HepG2 (cell line): ENCODE measurements around the gene LRRC45. TPM values are rescaled to one million over a fixed set of nuclear protein-coding genes. Genes with fewer than 3 reads are reported as not detected.

Source experiments
- ATAC-seq: fragments of 200-7000 bp; cut with Tn5 transposase; 3 replicates; pipeline ENCODE4 v1.9.1; 2020; ENCODE audit warnings: mild to moderate bottlenecking, moderate library complexity
- BruUV-seq: library from RNA; stranded (reverse); fragments of 400-500 nt; replicated peaks from 2 replicates; lab custom pipeline; 2021; lab: Mats Ljungman, UMichigan
- CTCF ChIA-PET: fragments of 300-600 bp; formaldehyde crosslinking; extraction: SDS; loops from one replicate; lab custom pipeline; 2021; ENCODE audit warnings: low total read pairs, inconsistent platforms, low intra/inter-chr PET ratio; lab: Yijun Ruan, JAX
- POLR2A ChIA-PET: fragments of 350-600 bp; sonication (Branson Sonifier 250); formaldehyde crosslinking; loops from one replicate; lab custom pipeline; 2020; ENCODE audit warnings: antibody characterized with exemption, inconsistent platforms; lab: Yijun Ruan, JAX
- DNase-seq: peaks from one replicate; pipeline ENCODE4 v3.0.0-alpha.2; 2015; ENCODE audit warnings: low spot score
- FAIRE-seq: peaks from 3 replicates; lab custom pipeline; 2011; peaks lifted over from hg19 to GRCh38; lab: Jason Lieb, UNC
- H2AFZ ChIP-seq: one replicate; pipeline ENCODE4 v1.6.1; 2011; ENCODE audit warnings: low read length, inconsistent platforms
- H3K27ac ChIP-seq: fragments of 300-600 bp; 3 replicates; pipeline ENCODE4 v1.8.0; 2011; ENCODE audit warnings: mixed run types, mild to moderate bottlenecking, mixed read lengths, low read length, inconsistent platforms; ENCODE audit not compliant: insufficient read depth; ENCODE audit errors: extremely low read length
- H3K27me3 ChIP-seq, 2 experiments: fragments of 200-600 bp in 1 of 2; 2 replicates in 1 of 2; 3 replicates in 1 of 2; pipeline versions ENCODE4 v1.6.0 to v1.8.0; 2011; ENCODE audit warnings: low read length in 2 of 2, mild to moderate bottlenecking in 2 of 2, moderate library complexity in 2 of 2, inconsistent platforms in 1 of 2; ENCODE audit not compliant: insufficient read depth in 2 of 2, control insufficient read depth in 1 of 2
- H3K36me3 ChIP-seq, 2 experiments: fragments of 200-600 bp in 1 of 2; replicated peaks in 1 of 2; 2 replicates in 1 of 2; 3 replicates in 1 of 2; pipeline versions ENCODE4 v1.5.1 to v1.8.0; 2011; ENCODE audit warnings: low read length in 2 of 2, inconsistent platforms in 1 of 2; ENCODE audit not compliant: insufficient read depth in 2 of 2, control insufficient read depth in 1 of 2
- H3K4me1 ChIP-seq: 2 replicates; pipeline ENCODE4 v1.5.1; 2012; ENCODE audit warnings: low read length, inconsistent platforms; ENCODE audit not compliant: insufficient read depth
- H3K4me2 ChIP-seq: 2 replicates; pipeline ENCODE4 v1.6.0; 2011; ENCODE audit warnings: low read depth, low read length, inconsistent platforms
- H3K4me3 ChIP-seq, 3 experiments: fragments of 200-600 bp in 1 of 3; sonication (generic), shearing (Covaris generic) in 1 of 3; replicated peaks in 1 of 3; 2 replicates each; pipeline ENCODE4 v1.5.1; 2011 to 2016; ENCODE audit warnings: low read length in 3 of 3, inconsistent platforms in 2 of 3, low read depth in 2 of 3, mild to moderate bottlenecking in 2 of 3, control low read depth in 1 of 3, mixed read lengths in 1 of 3; ENCODE audit not compliant: insufficient read depth in 1 of 3
- H3K79me2 ChIP-seq: one replicate; pipeline ENCODE4 v1.6.1; 2011; ENCODE audit warnings: low read length, inconsistent platforms; ENCODE audit not compliant: insufficient read depth
- H3K9ac ChIP-seq: 2 replicates; pipeline ENCODE4 v1.6.0; 2011; ENCODE audit warnings: mild to moderate bottlenecking, low read depth, low read length, inconsistent platforms; ENCODE audit not compliant: insufficient read depth
- H3K9me3 ChIP-seq: 2 replicates; pipeline ENCODE4 v1.5.1; 2012; ENCODE audit warnings: mild to moderate bottlenecking, low read length
- H4K20me1 ChIP-seq: 2 replicates; pipeline ENCODE4 v1.6.0; 2011; ENCODE audit warnings: inconsistent platforms, mild to moderate bottlenecking, low read length, moderate library complexity; ENCODE audit not compliant: insufficient read depth
- AGO2 ChIP-seq: fragments of 200-400 bp; formaldehyde crosslinking; optimal IDR thresholded peaks from 2 replicates; pipeline ENCODE3; 2017; ENCODE audit warnings: mild to moderate bottlenecking, low read depth, low read length, moderate library complexity
- ATF7 ChIP-seq, 2 experiments: fragments of 450-650 bp in 1 of 2; sonication (generic) in 1 of 2; formaldehyde crosslinking in 1 of 2; IDR thresholded peaks; 2 replicates each; pipeline versions ENCODE4 v1.4.0 to v1.6.1; 2016 to 2020; ENCODE audit warnings: antibody characterized with exemption in 1 of 2, mild to moderate bottlenecking in 1 of 2, missing genetic modification reagents in 1 of 2
- ATM ChIP-seq: fragments of 450-650 bp; IDR thresholded peaks from 2 replicates; pipeline ENCODE4 v1.7.1; 2017; ENCODE audit warnings: mild to moderate bottlenecking, borderline replicate concordance
- FOXM1 ChIP-seq: sonication (generic); formaldehyde crosslinking; IDR thresholded peaks from 2 replicates; pipeline ENCODE4 v1.5.0; 2020; ENCODE audit warnings: missing genetic modification reagents
- FOXP1 ChIP-seq, 2 experiments: fragments of 450-650 bp in 1 of 2; IDR thresholded peaks; 2 replicates each; pipeline ENCODE4 v1.6.1; 2017 to 2018; ENCODE audit warnings: antibody characterized with exemption in 1 of 2
- KMT2A ChIP-seq: sonication (generic); formaldehyde crosslinking; IDR thresholded peaks from 2 replicates; pipeline ENCODE4 v1.4.0; 2020; ENCODE audit warnings: missing genetic modification reagents
- RBFOX2 ChIP-seq: fragments of 200-400 bp; formaldehyde crosslinking; IDR thresholded peaks from 2 replicates; pipeline ENCODE4 v1.6.1; 2017; ENCODE audit warnings: low read depth, mild to moderate bottlenecking, low read length
- SP4 ChIP-seq: sonication (generic); formaldehyde crosslinking; IDR thresholded peaks from 2 replicates; pipeline ENCODE4 v1.8.1; 2023; ENCODE audit warnings: mild to moderate bottlenecking, missing genetic modification reagents
- TRIM24 ChIP-seq: sonication (generic); formaldehyde crosslinking; IDR thresholded peaks from 2 replicates; pipeline ENCODE4 v1.8.0; 2022; ENCODE audit warnings: mild to moderate bottlenecking, missing genetic modification reagents
- U2AF1 ChIP-seq: fragments of 200-400 bp; formaldehyde crosslinking; optimal IDR thresholded peaks from 2 replicates; pipeline ENCODE3; 2017; ENCODE audit warnings: mild to moderate bottlenecking, low read depth, low read length
- ZBTB1 ChIP-seq: sonication (generic); formaldehyde crosslinking; IDR thresholded peaks from 2 replicates; pipeline ENCODE4 v1.4.0; 2020; ENCODE audit warnings: missing genetic modification reagents, borderline replicate concordance
- ZFP37 ChIP-seq: sonication (generic); formaldehyde crosslinking; IDR thresholded peaks from 2 replicates; pipeline ENCODE4 v1.4.0; 2020; ENCODE audit warnings: missing genetic modification reagents, borderline replicate concordance
- ZFX ChIP-seq: sonication (generic); formaldehyde crosslinking; IDR thresholded peaks from 2 replicates; pipeline ENCODE4 v1.4.0; 2020; ENCODE audit warnings: mild to moderate bottlenecking, low read depth, missing genetic modification reagents, moderate library complexity
- ZKSCAN1 ChIP-seq: fragments of 150-350 bp; IDR thresholded peaks from 2 replicates; pipeline ENCODE4 v1.6.1; 2014; ENCODE audit warnings: low read length
- ZNF20 ChIP-seq: sonication (generic); formaldehyde crosslinking; IDR thresholded peaks from 2 replicates; pipeline ENCODE4 v1.4.0; 2020; ENCODE audit warnings: mild to moderate bottlenecking, moderate library complexity, missing genetic modification reagents
- ZNF703 ChIP-seq: sonication (generic); formaldehyde crosslinking; IDR thresholded peaks from 2 replicates; pipeline ENCODE4 v1.5.1; 2020; ENCODE audit warnings: missing genetic modification reagents, mild to moderate bottlenecking, moderate library complexity, borderline replicate concordance
- ZNF720 ChIP-seq: sonication (generic); formaldehyde crosslinking; IDR thresholded peaks from 2 replicates; pipeline ENCODE4 v1.4.0; 2020; ENCODE audit warnings: missing genetic modification reagents
- ZNF761 ChIP-seq: sonication (generic); formaldehyde crosslinking; conservative IDR thresholded peaks from 2 replicates; pipeline ENCODE4 v1.4.0; 2020; ENCODE audit warnings: mild to moderate bottlenecking, missing genetic modification reagents
- ZNF780A ChIP-seq: sonication (generic); formaldehyde crosslinking; IDR thresholded peaks from 2 replicates; pipeline ENCODE4 v1.8.0; 2022; ENCODE audit warnings: mild to moderate bottlenecking, missing genetic modification reagents, moderate library complexity
- WGBS: methylation state at CpG from one replicate; pipeline ENCODE4 v1.1.6; 2017; ENCODE audit warnings: low lambda C conversion rate; 5-methylcytosine and 5-hydroxymethylcytosine counted together
- in situ Hi-C: cut with HindIII; loops from 2 replicates; pipeline ENCODE4 v1.10.0; 2017; ENCODE audit warnings: low pct_unique_long_range_greater_than_20kb; ENCODE audit not compliant: extremely low pct_ligation_motif_present
- intact Hi-C: fragments of 100-400 bp; cut with micrococcal nuclease; formaldehyde crosslinking; loops from one replicate; pipeline ENCODE4 v1.10.0; 2022; ENCODE audit not compliant: unreplicated experiment
- polyA plus RNA-seq, 8 experiments: library from polyadenylated mRNA; depleted of rRNA in 3 of 8; stranded (reverse) in 7 of 8; unstranded in 1 of 8; fragments of >200 nt; fragmentation: Illumina TruSeq in 4 of 8; extraction: Trizol in 4 of 8; gene quantifications; 2 replicates each; pipeline versions ENCODE4 v1.2.1 to v1.2.3, GENCODE V29; 2011 to 2016; ENCODE audit warnings: low read depth in 4 of 8, missing spikeins in 1 of 8, mixed read lengths in 1 of 8; ENCODE audit not compliant: insufficient read depth in 1 of 8
- total RNA-seq, 5 experiments: library from RNA; depleted of rRNA; stranded (reverse); fragments of >200 nt; fragmentation: Illumina TruSeq; extraction: Trizol; gene quantifications; 2 replicates each; pipeline ENCODE4 v1.2.3, GENCODE V29; 2016; ENCODE audit warnings: low read depth in 1 of 5
- TF ChIP-seq, protein P1 (sequence below), 2 experiments: sonication (generic) in 1 of 2; formaldehyde crosslinking in 1 of 2; IDR thresholded peaks; 2 replicates each; pipeline versions ENCODE4 v1.4.0 to v1.6.1; 2016 to 2020; ENCODE audit warnings: borderline replicate concordance in 1 of 2, low read depth in 1 of 2, mild to moderate bottlenecking in 1 of 2, missing genetic modification reagents in 1 of 2

The LRRC45 gene
- total and polyA plus RNA-seq, 2 of the 13 experiments (the other 11 are each of a cell fraction or from before 2014, with no cell fraction given): 11.6 to 48.1 TPM

DNA sequence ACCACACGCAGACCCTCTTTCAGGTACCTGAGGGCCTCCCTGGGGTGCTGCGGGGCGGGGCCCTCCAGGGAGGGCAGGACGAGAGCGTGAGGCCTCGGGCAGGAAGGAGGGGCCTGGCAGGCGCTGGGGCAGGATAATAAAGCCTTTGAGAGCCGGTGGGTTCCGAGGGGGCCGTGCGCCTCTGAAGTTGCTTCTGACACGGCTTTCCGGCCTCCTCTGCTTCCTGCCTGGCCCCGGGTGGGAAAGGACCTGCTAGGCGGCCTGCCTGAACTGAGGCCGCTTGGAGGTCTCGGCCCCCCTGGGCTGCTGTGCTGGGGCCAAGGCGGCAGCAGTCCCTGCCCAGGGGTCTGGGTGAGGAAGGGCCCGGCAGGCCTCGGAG, 10.9 kb upstream of the LRRC45 start:
- CTCF ChIA-PET: no interaction called here
- ATAC-seq: no peak
- H3K9ac ChIP-seq: peak overlapping the region; percentile 37; the same call in 1 of the 2 replicates
- no peak overlapping the region for H3K4me3 ChIP-seq
- no peak for DNase-seq
- H3K4me2 ChIP-seq: no peak overlapping the region
- no peaks in the 10 kb centered on the region for H3K9me3 ChIP-seq
- FAIRE-seq: no peak
- H2AFZ ChIP-seq: no peak overlapping the region
- H3K27ac ChIP-seq: peak overlapping the region; percentile 68
- peaks cover 82% of the 10 kb centered on the region for H3K4me1 ChIP-seq
- 95% methylated on average over 14 of the region's 20 CpGs for WGBS
- POLR2A ChIA-PET: interaction anchor here (1.1 to 14.1 kb wide), 5 partner anchors 14 to 85 kb away, joined by 4 to 470 read pairs (median 7); partner anchors contain the start of genes MAFG and NOTUM
- intact Hi-C loops: no loop called here
- H3K36me3 ChIP-seq: peaks cover 39 to 50% of the 10 kb centered on the region in 2 experiments
- H3K27me3 ChIP-seq: no peaks in the 10 kb centered on the region
- no peaks in the 10 kb centered on the region for H3K79me2 ChIP-seq
- in situ Hi-C loops: no loop called here
- H4K20me1 ChIP-seq: no peaks in the 10 kb centered on the region
- BruUV-seq: no TSS peak
- TF ChIP-seq ATM (no peak), TRIM24 (CRISPR knock-in tag) (no peak), KMT2A (CRISPR knock-in tag) (no peak), SP4 (CRISPR knock-in tag) (no peak), U2AF1 (no peak), ZNF720 (CRISPR knock-in tag) (no peak), ZNF703 (CRISPR knock-in tag) (no peak), ZNF20 (no peak), ZBTB1 (CRISPR knock-in tag) (no peak), ATF7 (IDR thresholded peaks at IDR 0.05) (no peak), ATF7 (CRISPR knock-in tag; IDR thresholded peaks at IDR 0.05) (0 out of 2 replicates have a peak, but pooled peaks have one; percentile 54), ZNF761 (CRISPR knock-in tag) (no peak), AGO2 (peak; percentile 72), ZFP37 (CRISPR knock-in tag) (no peak), ZFX (CRISPR knock-in tag) (no peak), ZNF780A (CRISPR knock-in tag) (no peak), FOXP1 (IDR thresholded peaks at IDR 0.05) (no peak), FOXP1 (CRISPR knock-in tag; IDR thresholded peaks at IDR 0.05) (no peak), ZKSCAN1 (no peak), FOXM1 (CRISPR knock-in tag) (no peak), RBFOX2 (peak; percentile 70)
- TF ChIP-seq, protein P1, sequence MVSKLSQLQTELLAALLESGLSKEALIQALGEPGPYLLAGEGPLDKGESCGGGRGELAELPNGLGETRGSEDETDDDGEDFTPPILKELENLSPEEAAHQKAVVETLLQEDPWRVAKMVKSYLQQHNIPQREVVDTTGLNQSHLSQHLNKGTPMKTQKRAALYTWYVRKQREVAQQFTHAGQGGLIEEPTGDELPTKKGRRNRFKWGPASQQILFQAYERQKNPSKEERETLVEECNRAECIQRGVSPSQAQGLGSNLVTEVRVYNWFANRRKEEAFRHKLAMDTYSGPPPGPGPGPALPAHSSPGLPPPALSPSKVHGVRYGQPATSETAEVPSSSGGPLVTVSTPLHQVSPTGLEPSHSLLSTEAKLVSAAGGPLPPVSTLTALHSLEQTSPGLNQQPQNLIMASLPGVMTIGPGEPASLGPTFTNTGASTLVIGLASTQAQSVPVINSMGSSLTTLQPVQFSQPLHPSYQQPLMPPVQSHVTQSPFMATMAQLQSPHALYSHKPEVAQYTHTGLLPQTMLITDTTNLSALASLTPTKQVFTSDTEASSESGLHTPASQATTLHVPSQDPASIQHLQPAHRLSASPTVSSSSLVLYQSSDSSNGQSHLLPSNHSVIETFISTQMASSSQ (IDR thresholded peaks at IDR 0.05; ENCODE audit: low read depth): no peak
- TF ChIP-seq, protein P1 (CRISPR knock-in tag; IDR thresholded peaks at IDR 0.05; ENCODE audit: borderline replicate concordance): 0 out of 2 replicates have a peak, but pooled peaks have one; percentile 37
